SK-N-SH (cell line): ENCODE results near the gene NPAS3.

Experiments
- ELF1 ChIP-seq: IDR thresholded peaks from 2 replicates; pipeline ENCODE4 v1.4.0; 2012
- EP300 ChIP-seq, 2 experiments: IDR thresholded peaks; 2 replicates each; pipeline versions ENCODE4 v1.4.0 to v1.6.1; 2012; ENCODE audit warnings: borderline replicate concordance in 1 of 2, low read depth in 1 of 2, low read length in 1 of 2
- GABPA ChIP-seq: IDR thresholded peaks from 2 replicates; pipeline ENCODE4 v1.4.0; 2012; ENCODE audit warnings: low read depth, mild to moderate bottlenecking
- MXI1 ChIP-seq: IDR thresholded peaks from 2 replicates; pipeline ENCODE4 v1.6.1; 2012; ENCODE audit warnings: mild to moderate bottlenecking, low read depth, low read length, improper control_type of control experiment
- SMC3 ChIP-seq: IDR thresholded peaks from 2 replicates; pipeline ENCODE4 v1.6.1; 2012; ENCODE audit warnings: low read depth, low read length, improper control_type of control experiment
- TF ChIP-seq, protein P1 (sequence below): fragments of 200-600 bp; sonication (generic); IDR thresholded peaks from 2 replicates; pipeline ENCODE4 v1.6.1; 2017; ENCODE audit warnings: antibody characterized with exemption, mild to moderate bottlenecking, moderate library complexity
- TF ChIP-seq, protein P2 (sequence below): IDR thresholded peaks from 2 replicates; pipeline ENCODE4 v1.4.0; 2012; ENCODE audit warnings: low read depth, borderline replicate concordance

DNA sequence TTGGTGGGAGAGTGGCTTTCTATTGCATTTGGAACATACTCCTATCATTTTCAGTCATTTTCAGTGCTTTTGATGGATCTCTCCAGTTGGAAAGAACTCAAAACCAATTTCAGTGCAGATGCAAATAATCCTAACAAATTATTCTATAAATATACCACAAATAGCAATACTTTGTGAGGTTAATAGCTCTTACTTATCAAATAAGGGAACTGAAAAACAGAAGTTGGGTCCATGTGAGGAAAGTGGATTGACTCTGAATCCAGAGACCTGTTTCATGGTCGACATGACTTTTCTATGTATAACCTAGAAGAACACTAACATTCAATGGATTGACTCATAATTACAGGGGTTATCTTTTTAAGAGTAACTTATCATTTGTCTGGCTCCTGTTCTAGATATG lies 763.6 kb downstream of the NPAS3 start:
- TF ChIP-seq MXI1 (no peak), EP300 (IDR thresholded peaks at IDR 0.05; ENCODE audit: borderline replicate concordance in 1 of 2, low read depth in 1 of 2, low read length in 1 of 2) (no peak), GABPA (no peak), SMC3 (no peak), ELF1 (no peak)
- TF ChIP-seq, protein P1, sequence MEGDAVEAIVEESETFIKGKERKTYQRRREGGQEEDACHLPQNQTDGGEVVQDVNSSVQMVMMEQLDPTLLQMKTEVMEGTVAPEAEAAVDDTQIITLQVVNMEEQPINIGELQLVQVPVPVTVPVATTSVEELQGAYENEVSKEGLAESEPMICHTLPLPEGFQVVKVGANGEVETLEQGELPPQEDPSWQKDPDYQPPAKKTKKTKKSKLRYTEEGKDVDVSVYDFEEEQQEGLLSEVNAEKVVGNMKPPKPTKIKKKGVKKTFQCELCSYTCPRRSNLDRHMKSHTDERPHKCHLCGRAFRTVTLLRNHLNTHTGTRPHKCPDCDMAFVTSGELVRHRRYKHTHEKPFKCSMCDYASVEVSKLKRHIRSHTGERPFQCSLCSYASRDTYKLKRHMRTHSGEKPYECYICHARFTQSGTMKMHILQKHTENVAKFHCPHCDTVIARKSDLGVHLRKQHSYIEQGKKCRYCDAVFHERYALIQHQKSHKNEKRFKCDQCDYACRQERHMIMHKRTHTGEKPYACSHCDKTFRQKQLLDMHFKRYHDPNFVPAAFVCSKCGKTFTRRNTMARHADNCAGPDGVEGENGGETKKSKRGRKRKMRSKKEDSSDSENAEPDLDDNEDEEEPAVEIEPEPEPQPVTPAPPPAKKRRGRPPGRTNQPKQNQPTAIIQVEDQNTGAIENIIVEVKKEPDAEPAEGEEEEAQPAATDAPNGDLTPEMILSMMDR, result no peak
- TF ChIP-seq, protein P2, sequence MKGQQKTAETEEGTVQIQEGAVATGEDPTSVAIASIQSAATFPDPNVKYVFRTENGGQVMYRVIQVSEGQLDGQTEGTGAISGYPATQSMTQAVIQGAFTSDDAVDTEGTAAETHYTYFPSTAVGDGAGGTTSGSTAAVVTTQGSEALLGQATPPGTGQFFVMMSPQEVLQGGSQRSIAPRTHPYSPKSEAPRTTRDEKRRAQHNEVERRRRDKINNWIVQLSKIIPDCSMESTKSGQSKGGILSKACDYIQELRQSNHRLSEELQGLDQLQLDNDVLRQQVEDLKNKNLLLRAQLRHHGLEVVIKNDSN, result no peak
